ENCODE data around the gene SIN3B. TPM values are rescaled to one million over a fixed set of nuclear protein-coding genes. Genes with fewer than 3 reads are reported as not detected.

SIN3B gene
- total RNA-seq, 2 donors from 2014 or later: 15.4 to 17.9 TPM

DNA sequence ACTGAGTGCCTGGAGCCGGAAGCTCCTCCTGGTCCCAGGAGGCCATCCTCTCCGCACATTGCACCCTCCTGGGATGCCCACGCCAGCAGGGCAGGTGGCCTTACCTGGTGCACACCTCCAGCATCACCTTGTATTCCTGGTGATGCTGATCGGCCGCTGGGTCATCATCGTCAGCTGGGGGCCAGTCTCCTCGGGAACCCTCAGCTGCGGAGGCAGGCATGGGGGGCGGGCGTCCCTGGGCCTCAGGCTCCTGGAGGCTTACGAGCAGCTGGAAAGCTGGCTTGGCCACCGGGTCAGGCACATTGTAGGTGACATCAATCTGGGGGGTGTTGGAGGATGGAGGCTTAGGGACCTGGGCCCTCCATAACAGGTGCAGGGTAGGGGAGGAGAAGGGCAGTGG lies 73.3 kb downstream of the SIN3B start:
- Histone ChIP-seq H3K9me3 (no peaks in the 10 kb centered on the region), H3K27ac (no peak overlapping the region), H3K27me3 (no peaks in the 10 kb centered on the region), H3K36me3 (no peaks in the 10 kb centered on the region), H3K4me3 (no peak overlapping the region), H3K4me1 (no peaks in the 10 kb centered on the region)
- TF ChIP-seq, protein P1, sequence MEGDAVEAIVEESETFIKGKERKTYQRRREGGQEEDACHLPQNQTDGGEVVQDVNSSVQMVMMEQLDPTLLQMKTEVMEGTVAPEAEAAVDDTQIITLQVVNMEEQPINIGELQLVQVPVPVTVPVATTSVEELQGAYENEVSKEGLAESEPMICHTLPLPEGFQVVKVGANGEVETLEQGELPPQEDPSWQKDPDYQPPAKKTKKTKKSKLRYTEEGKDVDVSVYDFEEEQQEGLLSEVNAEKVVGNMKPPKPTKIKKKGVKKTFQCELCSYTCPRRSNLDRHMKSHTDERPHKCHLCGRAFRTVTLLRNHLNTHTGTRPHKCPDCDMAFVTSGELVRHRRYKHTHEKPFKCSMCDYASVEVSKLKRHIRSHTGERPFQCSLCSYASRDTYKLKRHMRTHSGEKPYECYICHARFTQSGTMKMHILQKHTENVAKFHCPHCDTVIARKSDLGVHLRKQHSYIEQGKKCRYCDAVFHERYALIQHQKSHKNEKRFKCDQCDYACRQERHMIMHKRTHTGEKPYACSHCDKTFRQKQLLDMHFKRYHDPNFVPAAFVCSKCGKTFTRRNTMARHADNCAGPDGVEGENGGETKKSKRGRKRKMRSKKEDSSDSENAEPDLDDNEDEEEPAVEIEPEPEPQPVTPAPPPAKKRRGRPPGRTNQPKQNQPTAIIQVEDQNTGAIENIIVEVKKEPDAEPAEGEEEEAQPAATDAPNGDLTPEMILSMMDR (IDR thresholded peaks at IDR 0.05): no peak
- DNase-seq (ENCODE audit: low spot score): no peak

GRCh38 chr19:16903347-16903746 lies 74.1 kb downstream of the SIN3B start:
- no peak for DNase-seq (ENCODE audit: low spot score)
- TF ChIP-seq, protein P1 (IDR thresholded peaks at IDR 0.05): no peak
- H3K4me1 ChIP-seq: no peaks in the 10 kb centered on the region

GRCh38 chr19:16904599-16904998 lies 75.4 kb downstream of the SIN3B start:
- Histone ChIP-seq H3K27ac (no peak overlapping the region), H3K9me3 (no peaks in the 10 kb centered on the region), H3K36me3 (no peaks in the 10 kb centered on the region), H3K27me3 (no peaks in the 10 kb centered on the region), H3K4me1 (no peaks in the 10 kb centered on the region), H3K4me3 (no peak overlapping the region)
- TF ChIP-seq, protein P1 (IDR thresholded peaks at IDR 0.05): no peak
- no peak for DNase-seq (ENCODE audit: low spot score)

More at GRCh38 chr19:16903347-16903746, 74.1 kb downstream of the SIN3B start:
- Histone ChIP-seq H3K27ac (no peak overlapping the region), H3K27me3 (no peaks in the 10 kb centered on the region), H3K36me3 (no peaks in the 10 kb centered on the region), H3K9me3 (no peaks in the 10 kb centered on the region), H3K4me3 (no peak overlapping the region)

GRCh38 chr19:16908759-16909158 lies 79.6 kb downstream of the SIN3B start:
- Histone ChIP-seq H3K36me3 (no peaks in the 10 kb centered on the region), H3K4me3 (no peak overlapping the region), H3K27me3 (no peaks in the 10 kb centered on the region), H3K27ac (no peak overlapping the region), H3K4me1 (no peaks in the 10 kb centered on the region), H3K9me3 (peaks cover 0 to 22% of the 10 kb centered on the region in 2 donors)
- no peak for DNase-seq (ENCODE audit: low spot score)
- TF ChIP-seq, protein P1 (IDR thresholded peaks at IDR 0.05): no peak

GRCh38 chr19:16911046-16911445 lies 81.8 kb downstream of the SIN3B start:
- DNase-seq (ENCODE audit: low spot score): no peak
- H3K27ac ChIP-seq: no peak overlapping the region
- no peaks in the 10 kb centered on the region for H3K36me3 ChIP-seq
- H3K9me3 ChIP-seq: peaks cover 0 to 39% of the 10 kb centered on the region in 2 donors
- H3K4me1 ChIP-seq: no peaks in the 10 kb centered on the region
- TF ChIP-seq, protein P1 (IDR thresholded peaks at IDR 0.05): no peak
- no peaks in the 10 kb centered on the region for H3K27me3 ChIP-seq
- no peak overlapping the region for H3K4me3 ChIP-seq

DNA sequence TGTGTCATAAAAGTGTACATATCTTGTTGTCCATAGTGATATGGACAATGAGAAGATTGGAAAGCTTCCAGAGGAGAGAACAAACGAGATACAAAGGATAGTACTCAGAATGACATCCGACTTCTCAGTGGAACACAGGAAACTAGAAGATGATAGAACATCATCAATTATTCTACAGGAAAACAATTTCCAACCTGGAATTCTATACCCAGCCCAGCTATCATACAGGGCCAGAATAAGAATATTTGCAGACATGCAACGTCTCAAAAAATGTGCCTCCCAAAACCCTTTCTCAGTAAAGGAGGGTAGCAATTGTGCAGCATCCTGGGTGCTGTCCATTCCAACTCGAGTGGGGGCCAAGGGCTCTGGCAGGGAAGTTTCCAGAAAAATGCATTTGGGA lies 83.6 kb downstream of the SIN3B start:
- no peaks in the 10 kb centered on the region for H3K4me1 ChIP-seq
- TF ChIP-seq, protein P1 (IDR thresholded peaks at IDR 0.05): no peak
- no peak overlapping the region for H3K4me3 ChIP-seq
- no peak overlapping the region for H3K27ac ChIP-seq
- no peaks in the 10 kb centered on the region for H3K27me3 ChIP-seq
- no peaks in the 10 kb centered on the region for H3K36me3 ChIP-seq
- no peak for DNase-seq (ENCODE audit: low spot score)
- peaks cover 0 to 39% of the 10 kb centered on the region in 2 donors for H3K9me3 ChIP-seq
